ENCODE measurements around the gene TUBA1C.
A peak's percentile ranks its signal among the peaks of the same experiment; 100 is the strongest.

Gene TUBA1C

GRCh38 chr12:49232940-49233841 lies 31.7 kb upstream of the TUBA1C start:
- Histone ChIP-seq H3K4me1 (peaks cover 27% of the 10 kb centered on the region), H3K27me3 (no peaks in the 10 kb centered on the region), H3K36me3 (no peaks in the 10 kb centered on the region), H3K4me3 (ENCODE audit: low read depth, low read length) (peak overlapping the region; percentile 47), H3K9me3 (no peaks in the 10 kb centered on the region)
- DNase-seq: peak; percentile 94
- peak; percentile 45 for TF ChIP-seq CTCF (IDR thresholded peaks at IDR 0.05; ENCODE audit: low read depth, low read length)

- H3K27me3 ChIP-seq: no peaks in the 10 kb centered on the region
- H3K9me3 ChIP-seq: no peaks in the 10 kb centered on the region
- H3K4me1 ChIP-seq: peaks cover 22% of the 10 kb centered on the region
- no peaks in the 10 kb centered on the region for H3K36me3 ChIP-seq
- peak overlapping the region; percentile 47 for H3K4me3 ChIP-seq (ENCODE audit: low read depth, low read length)
- TF ChIP-seq CTCF (IDR thresholded peaks at IDR 0.05; ENCODE audit: low read depth, low read length): no peak
- peak; percentile 84 for DNase-seq
Observed at GRCh38 chr12:49233842-49234526, 30.9 kb upstream of the TUBA1C start.

- H3K4me3 ChIP-seq (ENCODE audit: low read depth, low read length): no peak overlapping the region
- H3K4me1 ChIP-seq: peaks cover 16% of the 10 kb centered on the region
- H3K36me3 ChIP-seq: no peaks in the 10 kb centered on the region
- no peak for DNase-seq
- H3K27me3 ChIP-seq: no peaks in the 10 kb centered on the region
- no peak for TF ChIP-seq CTCF (IDR thresholded peaks at IDR 0.05; ENCODE audit: low read depth, low read length)
- no peaks in the 10 kb centered on the region for H3K9me3 ChIP-seq
Observed at GRCh38 chr12:49236423-49236822, 28.5 kb upstream of the TUBA1C start.

GRCh38 chr12:49243631-49244030 lies 21.3 kb upstream of the TUBA1C start:
- Histone ChIP-seq H3K36me3 (no peaks in the 10 kb centered on the region), H3K27me3 (no peaks in the 10 kb centered on the region), H3K9me3 (no peaks in the 10 kb centered on the region), H3K4me3 (ENCODE audit: low read depth, low read length) (no peak overlapping the region), H3K4me1 (0 out of 2 replicates have a peak, but pooled peaks cover 6% of the 10 kb centered on the region)
- DNase-seq: no peak
- no peak for TF ChIP-seq CTCF (IDR thresholded peaks at IDR 0.05; ENCODE audit: low read depth, low read length)

- no peaks in the 10 kb centered on the region for H3K27me3 ChIP-seq
- TF ChIP-seq CTCF (IDR thresholded peaks at IDR 0.05; ENCODE audit: low read depth, low read length): no peak
- no peaks in the 10 kb centered on the region for H3K36me3 ChIP-seq
- DNase-seq: no peak
- no peaks in the 10 kb centered on the region for H3K9me3 ChIP-seq
- H3K4me1 ChIP-seq: 0 out of 2 replicates have a peak, but pooled peaks cover 6% of the 10 kb centered on the region
- no peak overlapping the region for H3K4me3 ChIP-seq (ENCODE audit: low read depth, low read length)
Observed at GRCh38 chr12:49244176-49244575, 20.7 kb upstream of the TUBA1C start.

GRCh38 chr12:49251357-49251756 lies 13.5 kb upstream of the TUBA1C start:
- H3K4me3 ChIP-seq (ENCODE audit: low read depth, low read length): no peak overlapping the region
- no peaks in the 10 kb centered on the region for H3K4me1 ChIP-seq
- no peaks in the 10 kb centered on the region for H3K9me3 ChIP-seq
- TF ChIP-seq CTCF (IDR thresholded peaks at IDR 0.05; ENCODE audit: low read depth, low read length): no peak
- H3K36me3 ChIP-seq: no peaks in the 10 kb centered on the region
- H3K27me3 ChIP-seq: no peaks in the 10 kb centered on the region
- no peak for DNase-seq
